Measurements from ENCODE around the gene CD274.
"Not testable (repeated sequence)": the region's sequence is repeated elsewhere in the genome, so short reads cannot be mapped to it uniquely, and the experiment has no call there.

CD274 gene

DNA sequence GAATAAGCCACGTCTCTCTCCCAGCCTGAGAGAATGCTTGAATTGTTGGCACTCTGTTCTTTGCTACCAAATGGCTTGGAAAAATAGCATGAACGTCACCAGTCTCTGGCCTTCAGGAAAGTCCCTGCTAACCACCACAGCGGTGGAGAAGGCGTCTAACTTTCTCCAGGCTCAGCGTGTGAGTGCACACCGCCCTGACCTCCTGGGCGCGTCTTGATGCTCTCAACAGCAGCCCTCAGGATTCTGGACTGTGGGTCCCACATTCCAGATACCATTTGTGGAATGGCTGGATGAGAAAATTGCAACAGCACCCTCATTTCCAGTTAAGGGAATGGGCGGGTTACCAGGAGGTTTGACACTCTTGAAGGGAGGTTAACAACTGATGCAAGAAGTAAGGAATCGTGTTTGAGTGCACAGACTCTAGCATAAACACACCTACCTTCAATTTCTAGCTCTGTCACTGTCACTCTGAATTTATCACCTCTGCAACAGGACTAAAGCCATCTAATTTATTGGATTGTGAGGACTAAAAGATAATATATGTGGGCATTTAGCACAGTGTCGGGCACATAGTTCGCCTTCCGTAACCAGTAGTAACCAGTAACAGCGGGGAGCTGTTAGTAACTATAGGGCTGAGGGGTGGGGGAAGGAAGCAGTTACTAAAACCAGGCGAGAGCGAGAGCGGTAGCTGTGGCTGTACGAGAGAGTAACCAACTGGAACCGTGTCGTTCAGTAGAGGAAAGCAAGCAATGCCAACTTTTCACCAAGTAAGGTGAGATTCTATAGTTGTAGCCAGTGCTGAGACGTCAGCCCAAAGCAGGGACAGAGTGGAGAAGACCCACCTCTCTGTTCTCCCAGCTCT is 11.8 kb upstream of the CD274 start:
- peak; percentile 31 for DNase-seq (ENCODE audit: low spot score)

DNA sequence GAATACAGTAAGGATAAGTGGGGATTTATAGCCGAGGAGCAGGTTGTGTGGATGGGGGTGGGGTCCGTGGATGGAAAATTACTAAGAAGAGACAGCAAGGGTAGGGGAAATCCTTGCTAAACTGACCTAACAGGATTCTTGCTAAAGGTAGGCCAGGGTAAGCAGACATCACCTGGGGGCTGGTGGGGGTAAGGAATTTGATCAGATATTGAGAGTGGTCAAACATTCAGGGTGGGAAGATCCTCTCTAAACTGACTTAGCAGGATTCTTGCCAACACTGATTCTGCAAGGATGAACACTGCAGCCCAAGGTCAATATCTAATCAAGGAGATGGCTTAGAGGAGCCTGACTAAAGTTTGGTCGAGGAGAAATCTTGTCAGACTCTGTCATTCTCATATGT is 9.9 kb upstream of the CD274 start:
- DNase-seq (ENCODE audit: low spot score), result no peak

DNA sequence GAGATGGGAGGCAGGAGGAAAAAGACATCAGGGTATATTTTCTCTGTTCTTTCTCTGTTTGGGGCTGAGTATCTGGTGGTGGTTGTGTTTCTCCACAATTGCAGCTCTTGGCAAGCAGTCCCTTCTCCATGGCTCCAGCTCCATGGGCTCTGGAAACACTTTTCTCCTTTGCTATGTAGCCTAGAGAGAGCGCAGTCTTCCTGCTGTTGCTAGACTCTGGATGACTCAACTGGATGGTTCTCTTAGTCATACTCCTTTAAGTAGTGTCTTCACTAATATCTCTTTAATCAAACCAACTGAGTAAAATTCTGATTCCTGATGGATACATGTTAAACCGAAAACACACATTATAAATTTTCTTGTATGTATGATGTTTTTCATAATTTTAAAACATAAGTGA is 9.3 kb upstream of the CD274 start:
- no peak for DNase-seq (ENCODE audit: low spot score)

DNA sequence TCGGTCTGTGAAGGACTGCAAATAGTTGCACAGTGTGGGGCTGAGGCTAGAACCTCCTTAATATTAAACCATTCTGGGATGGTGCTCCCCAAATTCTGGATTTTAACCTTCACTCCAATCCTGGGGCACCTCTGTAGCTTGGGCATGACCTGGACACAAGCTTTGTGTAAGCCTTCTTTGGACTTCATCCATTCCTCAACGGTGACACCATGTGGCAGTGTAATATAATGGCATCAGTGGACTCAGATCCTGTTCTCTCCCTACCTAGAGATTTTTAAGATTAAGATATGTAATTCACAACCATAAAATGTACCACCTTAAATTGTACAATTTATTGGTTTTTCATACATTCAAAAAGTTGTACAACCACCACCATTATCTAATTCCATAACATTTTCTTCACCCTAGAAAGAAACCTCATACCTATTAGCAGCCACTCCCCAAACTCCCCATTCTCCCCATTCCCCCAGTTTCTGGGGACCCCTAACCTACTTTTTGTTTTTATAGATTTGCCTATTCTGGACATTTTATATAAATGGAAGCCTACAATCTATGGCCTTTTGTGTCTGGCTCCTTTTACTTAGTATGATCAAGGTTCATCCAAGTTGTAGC is 7.8 kb upstream of the CD274 start:
- DNase-seq (ENCODE audit: low spot score), result peak; percentile 52

DNA sequence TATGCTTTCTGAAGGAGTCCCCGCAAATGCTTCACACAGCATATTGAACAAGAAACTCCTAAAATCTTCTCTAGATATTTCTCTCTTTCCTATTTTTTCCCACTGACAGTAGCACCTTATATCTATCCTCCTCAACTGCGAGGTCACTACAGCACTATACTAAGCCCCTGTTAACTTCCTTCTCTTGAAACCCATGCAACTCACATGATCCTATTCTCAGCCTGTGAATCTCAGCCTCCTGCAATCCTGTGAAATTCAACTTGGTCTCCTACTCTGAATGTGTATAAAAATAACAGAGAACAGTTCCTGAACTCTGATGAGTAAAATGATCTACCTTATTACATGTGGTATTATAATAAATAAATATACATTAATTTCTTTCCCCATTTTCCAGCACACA is 6.5 kb upstream of the CD274 start:
- no peak for DNase-seq (ENCODE audit: low spot score)

DNA sequence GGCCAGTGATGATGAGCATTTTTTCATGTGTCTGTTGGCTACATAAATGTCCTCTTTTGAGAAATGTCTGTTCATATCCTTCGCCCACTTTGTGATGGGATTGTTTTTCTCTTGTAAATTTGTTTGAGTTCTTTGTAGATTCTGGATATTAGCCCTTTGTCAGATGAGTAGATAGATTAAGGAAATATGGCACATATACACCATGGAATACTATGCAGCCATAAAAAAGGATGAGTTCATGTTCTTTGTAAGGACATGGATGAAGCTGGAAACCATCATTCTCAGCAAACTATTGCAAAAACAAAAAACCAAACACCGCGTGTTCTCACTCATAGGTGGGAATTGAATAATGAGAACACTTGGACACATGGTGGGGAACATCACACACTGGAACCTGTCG is 5.2 kb upstream of the CD274 start:
- DNase-seq (ENCODE audit: low spot score), result not testable (repeated sequence)

DNA sequence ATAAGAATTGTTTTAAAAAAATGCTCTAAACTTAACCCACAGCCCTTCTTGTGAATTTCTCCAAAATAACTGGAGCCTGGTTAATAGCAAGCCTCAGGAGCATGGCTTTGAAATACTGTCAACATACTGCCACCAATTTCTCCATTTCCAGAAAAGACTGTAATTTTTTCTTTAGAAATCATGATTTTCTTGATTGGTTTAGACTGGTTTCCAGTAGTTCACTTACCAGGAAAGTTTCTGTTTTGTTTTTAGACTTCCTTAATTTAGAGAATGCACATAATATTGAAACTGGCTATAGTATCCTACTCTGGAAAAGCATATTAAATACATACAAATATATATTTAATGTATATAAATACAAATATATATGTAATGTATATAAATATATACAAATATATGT is 4.5 kb upstream of the CD274 start:
- no peak for DNase-seq (ENCODE audit: low spot score)

DNA sequence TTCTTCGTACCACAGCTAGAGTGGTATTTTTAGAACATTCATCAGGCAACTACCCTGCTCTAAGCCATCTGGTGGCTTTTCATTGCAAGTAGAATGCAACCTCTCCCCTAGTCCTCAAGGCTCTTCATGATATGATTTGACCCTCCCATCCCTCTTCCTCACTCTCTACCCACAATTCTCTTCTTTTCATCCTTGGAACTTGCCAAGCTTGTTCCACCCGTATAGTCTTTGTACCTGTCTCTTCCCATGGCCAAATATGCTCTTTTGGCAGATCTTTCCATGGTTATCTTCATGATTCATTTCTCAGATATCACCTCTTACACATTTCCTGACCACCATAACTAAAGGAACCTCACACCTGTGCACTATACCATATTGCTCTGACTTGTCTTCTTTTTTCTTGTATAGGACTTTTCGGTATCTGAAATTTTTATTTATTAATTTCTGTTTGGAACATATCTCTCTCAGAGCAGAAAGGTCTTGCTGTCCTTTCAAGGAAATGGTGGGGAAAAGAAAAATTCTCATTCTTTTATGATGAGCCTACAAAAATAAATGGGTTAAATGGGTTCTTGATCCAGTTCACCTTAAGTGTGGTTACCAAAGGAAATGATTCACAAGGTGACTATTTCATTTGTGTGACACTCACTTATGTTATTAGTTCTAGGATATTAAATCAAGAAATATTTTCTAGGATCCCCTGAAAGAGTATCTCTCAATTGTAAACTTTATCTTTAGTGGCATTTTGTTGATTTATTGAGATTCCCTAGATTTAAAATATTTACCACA is 3.7 kb upstream of the CD274 start:
- no peak for DNase-seq (ENCODE audit: low spot score)

DNA sequence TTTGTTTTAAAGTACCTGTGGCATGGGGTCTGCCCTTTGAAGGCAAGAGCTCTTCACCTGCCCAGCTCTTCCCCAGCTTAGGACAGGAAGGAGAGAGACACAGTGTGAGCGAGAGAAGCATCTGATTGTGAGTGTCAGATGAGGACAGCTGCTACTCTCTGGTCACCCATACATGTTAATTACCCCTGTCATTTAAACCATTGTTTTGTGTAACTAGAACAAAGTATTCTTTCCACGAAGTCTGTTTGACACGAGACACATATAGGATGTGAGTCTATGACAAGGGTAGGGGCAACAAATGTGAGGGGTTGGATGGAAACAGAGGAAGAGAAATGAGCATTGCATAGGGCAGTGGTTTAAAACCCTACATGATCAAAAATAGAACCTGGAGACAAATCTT is 3.0 kb upstream of the CD274 start:
- no peak for DNase-seq (ENCODE audit: low spot score)

DNA sequence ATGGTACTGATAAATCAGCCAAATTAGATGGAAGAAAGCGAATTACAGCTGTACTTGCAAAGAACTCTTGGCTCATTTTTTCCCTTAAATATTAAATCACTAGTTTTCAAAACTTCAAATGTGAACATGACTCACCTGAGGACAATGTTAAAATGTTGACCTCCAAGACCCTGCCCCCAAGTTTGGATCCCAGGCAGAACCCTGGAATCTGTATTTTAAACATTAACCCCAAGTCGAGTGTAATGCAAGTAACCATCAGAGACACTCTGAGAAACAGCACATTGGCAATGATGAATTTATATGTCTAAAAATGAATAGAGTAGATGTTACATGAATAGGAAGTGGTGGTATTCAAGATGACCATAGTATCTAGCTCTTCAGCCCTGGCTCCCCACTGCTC is 2.3 kb upstream of the CD274 start:
- no peak for DNase-seq (ENCODE audit: low spot score)

DNA sequence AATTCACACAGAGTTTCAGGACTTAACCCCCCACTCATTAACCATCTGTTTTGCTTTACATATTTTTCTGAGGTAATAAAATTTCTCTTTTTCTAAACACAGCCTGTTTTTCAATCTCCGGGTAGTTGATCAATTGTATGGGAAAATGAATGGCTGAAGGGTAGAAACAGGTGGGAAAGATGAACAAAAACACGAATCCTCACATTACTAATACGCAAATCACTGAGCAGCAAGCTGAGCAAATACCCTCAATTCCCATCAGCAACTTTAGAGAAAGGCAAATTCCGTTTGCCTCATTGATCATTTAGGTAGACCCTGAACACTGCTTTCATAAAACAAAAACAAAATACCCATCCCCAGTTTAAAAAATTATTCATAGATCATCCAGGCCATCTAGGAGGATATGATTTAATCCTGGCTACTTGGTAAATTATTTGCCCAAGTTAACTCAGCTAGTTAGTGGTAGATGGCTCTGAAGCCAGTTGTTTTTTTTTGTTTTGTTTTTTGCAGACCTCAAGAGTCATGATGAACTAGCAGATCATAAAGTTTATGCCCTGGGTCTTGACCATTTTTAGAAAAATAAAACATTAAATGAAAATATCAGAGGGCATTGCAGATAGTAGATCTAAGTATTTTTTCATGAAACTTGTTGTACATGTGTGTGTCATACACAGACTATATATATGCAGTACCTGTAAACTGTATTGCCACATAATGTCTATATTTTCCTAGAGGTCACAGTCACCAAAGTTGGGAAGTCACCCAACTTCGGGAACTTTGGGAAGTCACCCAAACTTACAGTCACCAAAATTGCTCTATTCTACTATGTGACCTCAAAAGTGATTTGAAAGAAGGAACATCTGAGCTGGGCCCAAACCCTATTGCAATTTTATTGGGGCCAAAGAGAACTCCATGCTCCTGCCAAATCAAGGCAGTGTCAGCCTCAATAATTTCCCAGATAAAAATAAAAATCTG is 1.6 kb upstream of the CD274 start:
- no peak for DNase-seq (ENCODE audit: low spot score)

DNA sequence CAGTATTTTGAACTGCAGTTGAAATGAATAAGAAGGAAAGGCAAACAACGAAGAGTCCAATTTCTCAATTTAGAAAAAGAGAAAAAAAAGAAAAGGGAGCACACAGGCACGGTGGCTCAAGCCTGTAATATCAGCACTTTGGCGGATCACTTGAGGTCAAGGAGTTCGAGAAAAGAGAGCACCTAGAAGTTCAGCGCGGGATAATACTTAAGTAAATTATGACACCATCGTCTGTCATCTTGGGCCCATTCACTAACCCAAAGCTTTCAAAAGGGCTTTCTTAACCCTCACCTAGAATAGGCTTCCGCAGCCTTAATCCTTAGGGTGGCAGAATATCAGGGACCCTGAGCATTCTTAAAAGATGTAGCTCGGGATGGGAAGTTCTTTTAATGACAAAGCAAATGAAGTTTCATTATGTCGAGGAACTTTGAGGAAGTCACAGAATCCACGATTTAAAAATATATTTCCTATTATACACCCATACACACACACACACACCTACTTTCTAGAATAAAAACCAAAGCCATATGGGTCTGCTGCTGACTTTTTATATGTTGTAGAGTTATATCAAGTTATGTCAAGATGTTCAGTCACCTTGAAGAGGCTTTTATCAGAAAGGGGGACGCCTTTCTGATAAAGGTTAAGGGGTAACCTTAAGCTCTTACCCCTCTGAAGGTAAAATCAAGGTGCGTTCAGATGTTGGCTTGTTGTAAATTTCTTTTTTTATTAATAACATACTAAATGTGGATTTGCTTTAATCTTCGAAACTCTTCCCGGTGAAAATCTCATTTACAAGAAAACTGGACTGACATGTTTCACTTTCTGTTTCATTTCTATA is 602 bp upstream of the CD274 start:
- no peak for DNase-seq (ENCODE audit: low spot score)

DNA sequence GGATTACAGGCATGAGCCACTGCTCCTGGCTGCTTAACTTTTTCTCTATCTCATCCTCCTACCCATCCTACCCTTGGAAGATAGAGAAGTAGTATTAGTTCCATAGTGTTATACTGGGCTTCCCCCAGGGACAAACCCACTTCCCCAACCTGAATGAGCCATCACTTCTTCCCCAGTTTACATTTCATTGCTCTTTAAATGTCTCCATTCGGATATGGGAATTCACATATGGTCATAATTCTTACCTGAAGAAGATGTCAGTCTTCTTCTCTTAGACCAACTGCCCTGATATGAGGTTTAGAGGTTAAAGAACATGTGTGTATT is 1.9 kb downstream of the CD274 start:
- no peak for DNase-seq (ENCODE audit: low spot score)

DNA sequence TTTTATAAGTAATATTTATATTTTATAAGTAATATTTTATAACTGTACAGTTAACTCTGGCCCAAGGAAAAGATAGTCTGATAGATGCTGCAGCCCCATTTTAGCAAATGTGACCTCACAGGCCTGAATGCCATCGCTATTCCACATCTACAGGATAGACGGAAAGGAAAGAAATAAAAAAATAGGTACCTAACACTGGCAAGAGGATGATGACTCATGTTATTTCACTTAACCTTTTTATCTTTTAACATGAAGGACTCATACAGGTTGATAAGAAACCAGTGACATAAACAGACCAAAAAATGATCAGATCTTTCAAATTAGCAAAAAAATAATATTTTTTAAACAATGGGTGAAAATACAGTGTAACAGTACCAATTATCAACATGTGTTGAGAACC is 2.7 kb downstream of the CD274 start:
- DNase-seq (ENCODE audit: low spot score), result no peak

DNA sequence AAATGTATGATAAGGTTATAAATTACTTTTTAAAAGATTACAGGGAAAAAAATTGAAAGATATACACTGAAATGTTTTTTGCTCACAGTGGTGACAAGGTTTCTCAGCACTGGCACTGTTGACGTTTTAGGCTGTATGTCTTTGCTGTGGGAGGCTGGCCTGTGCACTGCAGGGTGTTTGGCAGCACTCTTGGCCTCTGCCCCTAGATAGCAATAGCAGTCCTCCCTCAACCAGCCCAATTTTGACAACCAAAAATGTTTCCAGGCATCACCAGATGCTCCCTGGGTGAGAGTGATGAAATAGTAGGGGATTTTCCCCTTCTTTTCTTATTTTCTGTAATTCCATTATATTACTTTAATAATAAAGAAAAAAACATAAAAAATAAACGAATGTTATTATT is 3.3 kb downstream of the CD274 start:
- no peak for DNase-seq (ENCODE audit: low spot score)

DNA sequence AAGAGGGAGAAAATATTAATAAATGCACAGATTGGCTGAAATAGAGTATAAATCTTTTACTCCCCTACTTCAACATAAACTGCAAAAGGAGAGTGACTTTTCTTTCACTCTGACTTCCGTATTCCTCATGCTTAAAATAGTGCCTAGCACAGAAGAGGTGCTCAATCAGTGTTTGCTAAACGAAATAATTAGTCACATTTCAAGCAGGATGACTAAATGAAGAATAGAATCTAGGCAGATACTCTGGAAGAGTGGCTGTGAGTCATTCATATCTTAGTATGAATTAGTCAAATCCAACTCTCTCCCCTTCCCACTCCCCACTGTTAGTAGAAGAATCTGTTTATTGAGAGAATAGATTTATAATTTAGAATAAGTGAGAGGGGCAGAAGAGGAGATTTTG is 4.8 kb downstream of the CD274 start:
- DNase-seq (ENCODE audit: low spot score), result peak; percentile 20

DNA sequence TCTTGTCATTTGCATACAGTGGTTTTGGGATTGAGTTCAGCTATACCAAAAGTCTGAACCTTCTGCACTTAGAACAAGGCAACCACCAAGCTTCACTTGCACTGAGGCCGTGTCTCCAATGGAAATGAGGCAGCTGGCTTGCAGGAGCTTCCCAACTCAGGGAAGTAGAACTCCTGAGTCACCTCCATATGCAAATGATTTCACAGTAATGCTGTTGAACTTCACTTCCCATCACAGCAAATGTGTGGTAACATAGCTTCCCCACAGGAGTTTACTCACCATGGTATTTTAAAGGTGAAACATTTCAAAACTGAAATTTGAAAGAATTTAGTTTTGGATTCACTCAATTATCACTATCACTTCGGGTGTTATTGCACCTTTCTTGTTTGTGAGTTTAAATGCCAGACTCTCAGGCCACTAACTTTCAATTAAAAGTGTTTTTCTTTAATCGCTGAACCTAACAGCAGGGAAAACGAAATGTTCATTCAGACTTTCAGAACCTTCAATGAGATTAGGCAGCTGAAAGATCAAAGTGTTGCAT is 9.0 kb downstream of the CD274 start:
- DNase-seq (ENCODE audit: low spot score), result peak; percentile 33

DNA sequence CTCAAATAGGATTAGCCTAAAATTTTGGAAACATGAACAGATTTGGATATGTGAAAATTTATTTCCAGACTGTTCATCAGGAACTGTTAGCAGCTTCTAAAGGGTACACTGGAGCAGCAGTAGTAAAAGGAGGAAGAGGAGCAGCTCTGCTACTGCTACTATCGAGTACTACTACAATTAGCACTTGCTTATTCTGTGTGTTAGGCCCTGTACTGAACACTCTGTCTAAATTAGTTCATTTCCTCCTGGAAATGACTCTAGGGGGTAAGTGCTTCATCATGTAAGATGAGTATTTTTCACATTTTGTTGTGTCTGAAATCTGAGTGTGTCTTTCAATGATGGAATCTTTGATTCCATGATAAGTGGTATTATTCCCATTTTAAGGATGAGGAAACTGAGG is 9.8 kb downstream of the CD274 start:
- DNase-seq (ENCODE audit: low spot score), result no peak

DNA sequence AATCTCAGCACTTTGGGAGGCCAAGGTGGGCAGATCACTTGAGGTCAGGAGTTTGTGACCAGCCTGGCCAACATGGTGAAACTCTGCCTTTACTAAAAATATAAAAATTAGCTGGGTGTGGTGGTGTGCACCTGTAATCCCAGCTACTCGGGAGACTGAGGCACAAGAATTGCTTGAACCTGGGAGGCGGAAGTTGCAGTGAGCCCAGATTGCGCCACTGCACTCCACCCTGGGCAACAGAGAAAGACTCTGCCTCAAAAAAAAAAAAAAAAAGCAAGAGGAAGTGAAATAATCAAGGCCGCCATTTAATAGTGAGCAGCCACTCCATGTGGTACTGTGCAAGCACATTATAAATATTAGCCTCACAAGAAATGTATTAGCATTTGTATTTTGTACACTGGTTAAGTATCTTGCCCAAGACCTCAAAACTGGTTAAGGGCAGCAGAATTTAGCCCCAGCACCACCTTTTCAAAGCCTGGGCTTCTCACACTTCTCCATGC is 14.5 kb downstream of the CD274 start:
- DNase-seq (ENCODE audit: low spot score), result not testable (repeated sequence)

DNA sequence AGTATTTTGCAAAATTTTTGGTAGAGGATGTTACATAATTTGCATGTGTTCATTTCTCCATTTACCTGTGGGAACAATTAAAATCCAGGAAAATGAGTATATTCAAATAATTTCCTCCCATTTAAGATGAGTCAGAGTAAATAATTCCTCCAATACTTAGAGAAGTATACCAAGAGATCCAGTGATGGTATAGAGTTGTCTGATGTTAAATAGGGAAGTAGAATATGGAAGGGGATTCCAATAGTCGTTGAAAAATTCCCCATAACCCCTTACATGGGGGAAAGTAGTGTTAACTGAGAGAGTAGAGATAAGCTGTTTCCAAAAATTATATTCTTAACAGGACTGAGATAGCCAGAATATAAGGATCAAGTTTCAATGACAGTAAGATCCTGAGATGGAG is 15.7 kb downstream of the CD274 start:
- no peak for DNase-seq (ENCODE audit: low spot score)

DNA sequence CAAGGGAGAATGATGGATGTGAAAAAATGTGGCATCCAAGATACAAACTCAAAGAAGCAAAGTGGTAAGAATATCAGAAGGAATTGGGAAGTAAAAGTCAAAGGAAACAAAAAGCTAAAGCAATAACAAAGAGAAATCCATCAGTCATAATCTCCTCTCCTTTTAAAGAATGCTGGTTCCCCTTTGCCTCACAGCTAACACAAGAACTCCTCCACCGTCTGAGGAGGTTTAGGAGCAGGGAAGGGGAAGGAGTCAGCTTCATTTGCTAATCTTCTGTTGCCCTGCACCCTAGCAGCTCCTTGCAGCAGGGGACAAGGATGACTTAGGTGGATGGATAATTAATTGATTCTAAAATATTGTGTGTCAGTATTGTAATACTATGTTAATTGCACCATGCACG is 16.4 kb downstream of the CD274 start:
- no peak for DNase-seq (ENCODE audit: low spot score)
